ENCODE results near the gene CAPN13.

CAPN13 gene

DNA sequence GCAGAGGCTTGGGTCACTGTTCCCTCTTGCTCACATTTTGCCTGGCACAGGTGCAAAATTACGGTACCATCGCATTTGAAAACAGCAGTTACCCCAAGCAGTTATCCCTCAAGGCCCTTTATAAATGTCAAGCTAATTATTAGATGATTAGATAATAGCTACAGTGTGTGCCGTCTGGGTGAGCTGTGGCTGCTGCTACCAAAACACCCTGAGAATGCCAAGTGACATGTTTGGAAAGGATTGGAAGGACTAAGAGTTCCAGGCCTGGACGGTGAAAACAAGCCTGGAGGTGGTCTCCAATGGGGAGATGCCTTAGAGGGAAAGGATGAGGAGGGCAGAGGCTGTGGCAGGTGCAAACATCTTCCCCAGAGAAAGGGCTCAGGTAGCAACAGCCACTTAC, 120.6 kb downstream of the CAPN13 start:
- no peaks in the 10 kb centered on the region for H3K79me2 ChIP-seq (ENCODE audit: insufficient read depth, low read length)
- no peaks in the 10 kb centered on the region for H3F3A ChIP-seq (ENCODE audit: insufficient read depth, low read length)
- H2AFZ ChIP-seq (ENCODE audit: low read length) = no peak overlapping the region
- no peak overlapping the region for H3K4me2 ChIP-seq (ENCODE audit: low read length)
- no peaks in the 10 kb centered on the region for H3K9me3 ChIP-seq (ENCODE audit: low read length)
- H3K27ac ChIP-seq (ENCODE audit: low read depth, low read length, poor library complexity, severe bottlenecking) = no peak overlapping the region
- H4K20me1 ChIP-seq (ENCODE audit: insufficient read depth, low read length) = no peaks in the 10 kb centered on the region
- no peak overlapping the region for H3K4me3 ChIP-seq (ENCODE audit: low read depth, low read length, poor library complexity, severe bottlenecking)
- no peak overlapping the region for H3K9ac ChIP-seq (ENCODE audit: low read length)
- H3K36me3 ChIP-seq (ENCODE audit: insufficient read depth, low read length) = no peaks in the 10 kb centered on the region
- H3K4me1 ChIP-seq (ENCODE audit: insufficient read depth, low read length, severe bottlenecking) = peaks cover 6% of the 10 kb centered on the region
- H3K27me3 ChIP-seq (ENCODE audit: insufficient read depth, low read length) = no peaks in the 10 kb centered on the region
- no peaks in the 10 kb centered on the region for H3K9me2 ChIP-seq (ENCODE audit: low read depth, low read length)
- TF ChIP-seq, protein P1, sequence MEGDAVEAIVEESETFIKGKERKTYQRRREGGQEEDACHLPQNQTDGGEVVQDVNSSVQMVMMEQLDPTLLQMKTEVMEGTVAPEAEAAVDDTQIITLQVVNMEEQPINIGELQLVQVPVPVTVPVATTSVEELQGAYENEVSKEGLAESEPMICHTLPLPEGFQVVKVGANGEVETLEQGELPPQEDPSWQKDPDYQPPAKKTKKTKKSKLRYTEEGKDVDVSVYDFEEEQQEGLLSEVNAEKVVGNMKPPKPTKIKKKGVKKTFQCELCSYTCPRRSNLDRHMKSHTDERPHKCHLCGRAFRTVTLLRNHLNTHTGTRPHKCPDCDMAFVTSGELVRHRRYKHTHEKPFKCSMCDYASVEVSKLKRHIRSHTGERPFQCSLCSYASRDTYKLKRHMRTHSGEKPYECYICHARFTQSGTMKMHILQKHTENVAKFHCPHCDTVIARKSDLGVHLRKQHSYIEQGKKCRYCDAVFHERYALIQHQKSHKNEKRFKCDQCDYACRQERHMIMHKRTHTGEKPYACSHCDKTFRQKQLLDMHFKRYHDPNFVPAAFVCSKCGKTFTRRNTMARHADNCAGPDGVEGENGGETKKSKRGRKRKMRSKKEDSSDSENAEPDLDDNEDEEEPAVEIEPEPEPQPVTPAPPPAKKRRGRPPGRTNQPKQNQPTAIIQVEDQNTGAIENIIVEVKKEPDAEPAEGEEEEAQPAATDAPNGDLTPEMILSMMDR (IDR thresholded peaks at IDR 0.05; ENCODE audit: low read length) = no peak
- no peak for TF ChIP-seq EZH2 (IDR thresholded peaks at IDR 0.05; ENCODE audit: borderline replicate concordance, low read length)

DNA sequence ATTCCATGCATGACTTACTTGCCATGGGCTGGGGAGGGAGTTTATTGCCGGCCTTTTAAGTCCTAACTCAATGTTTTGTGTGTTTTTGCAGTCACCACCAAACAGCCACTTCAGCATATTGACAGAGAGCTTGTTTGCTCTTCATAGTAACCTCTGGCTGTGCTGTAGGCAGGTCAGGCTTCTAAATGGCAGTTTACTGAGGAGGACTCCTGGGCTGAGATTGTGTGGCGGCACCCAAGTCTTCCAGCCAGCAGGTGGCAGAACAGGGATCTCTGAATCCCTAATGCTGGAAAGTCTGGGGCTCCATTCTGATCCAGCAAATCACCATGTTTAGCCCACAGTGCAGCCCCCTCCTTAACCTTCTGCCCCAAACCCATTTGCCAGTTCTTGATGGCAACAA, 121.2 kb downstream of the CAPN13 start:
- peaks cover 6% of the 10 kb centered on the region for H3K4me1 ChIP-seq (ENCODE audit: insufficient read depth, low read length, severe bottlenecking)
- H3K36me3 ChIP-seq (ENCODE audit: insufficient read depth, low read length) = no peaks in the 10 kb centered on the region
- H3K27ac ChIP-seq (ENCODE audit: low read depth, low read length, poor library complexity, severe bottlenecking) = no peak overlapping the region
- H3F3A ChIP-seq (ENCODE audit: insufficient read depth, low read length) = no peaks in the 10 kb centered on the region
- H3K9ac ChIP-seq (ENCODE audit: low read length) = no peak overlapping the region
- H2AFZ ChIP-seq (ENCODE audit: low read length) = no peak overlapping the region
- TF ChIP-seq EZH2 (IDR thresholded peaks at IDR 0.05; ENCODE audit: borderline replicate concordance, low read length) = no peak
- TF ChIP-seq, protein P1 (IDR thresholded peaks at IDR 0.05; ENCODE audit: low read length) = peak; percentile 52
- H3K27me3 ChIP-seq (ENCODE audit: insufficient read depth, low read length) = no peaks in the 10 kb centered on the region
- H3K9me3 ChIP-seq (ENCODE audit: low read length) = no peaks in the 10 kb centered on the region
- no peaks in the 10 kb centered on the region for H3K9me2 ChIP-seq (ENCODE audit: low read depth, low read length)
- no peak overlapping the region for H3K4me3 ChIP-seq (ENCODE audit: low read depth, low read length, poor library complexity, severe bottlenecking)
- no peaks in the 10 kb centered on the region for H4K20me1 ChIP-seq (ENCODE audit: insufficient read depth, low read length)
- no peaks in the 10 kb centered on the region for H3K79me2 ChIP-seq (ENCODE audit: insufficient read depth, low read length)
- H3K4me2 ChIP-seq (ENCODE audit: low read length) = no peak overlapping the region

DNA sequence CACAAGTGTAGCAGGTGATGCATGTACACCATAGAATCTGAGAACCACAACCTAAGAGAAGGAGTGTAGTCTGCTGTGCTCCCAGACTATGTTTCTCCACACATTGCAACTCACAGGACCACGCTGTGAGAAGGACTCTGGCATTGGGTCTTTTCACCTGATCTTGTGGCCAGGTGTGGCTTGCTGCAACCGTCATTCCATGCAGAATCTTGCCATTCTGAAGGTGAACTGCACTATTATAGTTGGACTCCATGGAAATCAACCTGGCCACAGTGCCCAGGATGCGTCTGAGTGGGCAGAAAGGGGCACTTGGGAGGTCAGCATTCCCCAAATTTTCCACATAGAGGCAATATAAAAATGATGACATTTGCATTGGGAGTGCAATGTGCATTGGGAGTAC, 122.2 kb downstream of the CAPN13 start:
- peaks cover 6% of the 10 kb centered on the region for H3K4me1 ChIP-seq (ENCODE audit: insufficient read depth, low read length, severe bottlenecking)
- H3K9me2 ChIP-seq (ENCODE audit: low read depth, low read length) = no peaks in the 10 kb centered on the region
- no peak overlapping the region for H3K9ac ChIP-seq (ENCODE audit: low read length)
- H3K27ac ChIP-seq (ENCODE audit: low read depth, low read length, poor library complexity, severe bottlenecking) = no peak overlapping the region
- H4K20me1 ChIP-seq (ENCODE audit: insufficient read depth, low read length) = no peaks in the 10 kb centered on the region
- TF ChIP-seq, protein P1 (IDR thresholded peaks at IDR 0.05; ENCODE audit: low read length) = no peak
- TF ChIP-seq EZH2 (IDR thresholded peaks at IDR 0.05; ENCODE audit: borderline replicate concordance, low read length) = no peak
- no peak overlapping the region for H3K4me2 ChIP-seq (ENCODE audit: low read length)
- no peaks in the 10 kb centered on the region for H3K79me2 ChIP-seq (ENCODE audit: insufficient read depth, low read length)
- H2AFZ ChIP-seq (ENCODE audit: low read length) = no peak overlapping the region
- no peaks in the 10 kb centered on the region for H3F3A ChIP-seq (ENCODE audit: insufficient read depth, low read length)
- H3K4me3 ChIP-seq (ENCODE audit: low read depth, low read length, poor library complexity, severe bottlenecking) = no peak overlapping the region
- no peaks in the 10 kb centered on the region for H3K27me3 ChIP-seq (ENCODE audit: insufficient read depth, low read length)
- no peaks in the 10 kb centered on the region for H3K36me3 ChIP-seq (ENCODE audit: insufficient read depth, low read length)
- no peaks in the 10 kb centered on the region for H3K9me3 ChIP-seq (ENCODE audit: low read length)
